Measurements from ENCODE around the gene CLP1.
A peak's percentile ranks its signal among the peaks of the same experiment; 100 is the strongest.

CLP1 gene

GRCh38 chr11:57657194-57658022 lies at the start of gene CLP1:
Gene CLP1, plus strand, starts transcription at chr11:57657762. Its CDS starts 1,715 bp downstream, at chr11:57659477.
- DNase-seq = peak; percentile 99

GRCh38 chr11:57610170-57610569 lies 47.4 kb upstream of the CLP1 start:
- no peak for DNase-seq

- no peak for DNase-seq
Measured at GRCh38 chr11:57614234-57614772, 43.3 kb upstream of the CLP1 start.

- no peak for DNase-seq
Measured at GRCh38 chr11:57615308-57615707, 42.3 kb upstream of the CLP1 start.

- no peak for DNase-seq
Measured at GRCh38 chr11:57616595-57616994, 41.0 kb upstream of the CLP1 start.

- DNase-seq = no peak
Measured at GRCh38 chr11:57618438-57618837, 39.1 kb upstream of the CLP1 start.

- no peak for DNase-seq
Measured at GRCh38 chr11:57619331-57619730, 38.2 kb upstream of the CLP1 start.

- DNase-seq = no peak
Measured at GRCh38 chr11:57620467-57620866, 37.1 kb upstream of the CLP1 start.

GRCh38 chr11:57622263-57622662 lies 35.3 kb upstream of the CLP1 start:
- no peak for DNase-seq

GRCh38 chr11:57624864-57625263 lies 32.7 kb upstream of the CLP1 start:
- no peak for DNase-seq

- no peak for DNase-seq
Measured at GRCh38 chr11:57626895-57627294, 30.7 kb upstream of the CLP1 start.

- DNase-seq = no peak
Measured at GRCh38 chr11:57630171-57630570, 27.4 kb upstream of the CLP1 start.

- no peak for DNase-seq
Measured at GRCh38 chr11:57632116-57632515, 25.4 kb upstream of the CLP1 start.

GRCh38 chr11:57633394-57634070 lies 24.0 kb upstream of the CLP1 start:
- DNase-seq = no peak

GRCh38 chr11:57634311-57634710 lies 23.3 kb upstream of the CLP1 start:
- no peak for DNase-seq

- no peak for DNase-seq
Measured at GRCh38 chr11:57635246-57635645, 22.3 kb upstream of the CLP1 start.

GRCh38 chr11:57637626-57638004 lies 19.9 kb upstream of the CLP1 start:
- DNase-seq = no peak

- no peak for DNase-seq
Measured at GRCh38 chr11:57638005-57638781, 19.4 kb upstream of the CLP1 start.

- DNase-seq = no peak
Measured at GRCh38 chr11:57638811-57639320, 18.7 kb upstream of the CLP1 start.

GRCh38 chr11:57639321-57640067 lies 18.1 kb upstream of the CLP1 start:
- DNase-seq = no peak

- DNase-seq = no peak
Measured at GRCh38 chr11:57640068-57640800, 17.3 kb upstream of the CLP1 start.

Data from activated T-cell treated with anti-CD3 and anti-CD28 coated beads for 4 hours (primary cell).